ENCODE data around the gene CITED4.

The CITED4 gene

GRCh38 chr1:40838980-40839942, 22.9 kb downstream of the CITED4 start:
- TF ChIP-seq, protein P1, sequence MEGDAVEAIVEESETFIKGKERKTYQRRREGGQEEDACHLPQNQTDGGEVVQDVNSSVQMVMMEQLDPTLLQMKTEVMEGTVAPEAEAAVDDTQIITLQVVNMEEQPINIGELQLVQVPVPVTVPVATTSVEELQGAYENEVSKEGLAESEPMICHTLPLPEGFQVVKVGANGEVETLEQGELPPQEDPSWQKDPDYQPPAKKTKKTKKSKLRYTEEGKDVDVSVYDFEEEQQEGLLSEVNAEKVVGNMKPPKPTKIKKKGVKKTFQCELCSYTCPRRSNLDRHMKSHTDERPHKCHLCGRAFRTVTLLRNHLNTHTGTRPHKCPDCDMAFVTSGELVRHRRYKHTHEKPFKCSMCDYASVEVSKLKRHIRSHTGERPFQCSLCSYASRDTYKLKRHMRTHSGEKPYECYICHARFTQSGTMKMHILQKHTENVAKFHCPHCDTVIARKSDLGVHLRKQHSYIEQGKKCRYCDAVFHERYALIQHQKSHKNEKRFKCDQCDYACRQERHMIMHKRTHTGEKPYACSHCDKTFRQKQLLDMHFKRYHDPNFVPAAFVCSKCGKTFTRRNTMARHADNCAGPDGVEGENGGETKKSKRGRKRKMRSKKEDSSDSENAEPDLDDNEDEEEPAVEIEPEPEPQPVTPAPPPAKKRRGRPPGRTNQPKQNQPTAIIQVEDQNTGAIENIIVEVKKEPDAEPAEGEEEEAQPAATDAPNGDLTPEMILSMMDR (IDR thresholded peaks at IDR 0.05; ENCODE audit: low read depth, low read length, missing control alignments): no peak
- DNase-seq (ENCODE audit: low read depth): no peak
- H3K4me3 ChIP-seq (ENCODE audit: low read depth, low read length): no peak overlapping the region
- in situ Hi-C loops (cut with HindIII; ENCODE audit: low sequenced_read_pairs): no loop called here

GRCh38 chr1:40838045-40838979, 23.9 kb downstream of the CITED4 start:
- DNase-seq (ENCODE audit: low read depth): no peak
- in situ Hi-C loops (cut with HindIII; ENCODE audit: low sequenced_read_pairs): no loop called here
- no peak overlapping the region for H3K4me3 ChIP-seq (ENCODE audit: low read depth, low read length)
- TF ChIP-seq, protein P1 (IDR thresholded peaks at IDR 0.05; ENCODE audit: low read depth, low read length, missing control alignments): no peak

DNA sequence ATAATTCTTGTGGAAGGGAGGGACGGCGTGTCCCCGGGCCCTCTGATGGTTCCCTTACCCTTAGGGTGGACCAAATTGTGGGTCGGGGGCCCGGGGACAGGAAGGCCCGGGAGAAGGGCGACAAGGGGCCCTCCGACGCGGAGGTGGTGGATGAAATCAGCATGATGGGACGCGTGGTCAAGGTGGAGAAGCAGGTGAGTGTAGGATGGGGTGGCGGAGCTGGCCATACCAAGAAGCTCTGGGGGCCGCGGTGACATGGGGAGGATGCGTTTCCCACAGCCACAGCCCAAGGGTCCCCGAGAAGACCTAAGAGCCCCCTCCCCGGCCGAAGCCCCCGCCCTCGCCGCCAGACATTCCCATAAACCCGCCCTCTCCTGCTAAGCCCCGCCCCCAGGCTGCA, 24.6 kb downstream of the CITED4 start:
- H3K4me3 ChIP-seq (ENCODE audit: low read depth, low read length): no peak overlapping the region
- in situ Hi-C loops (cut with HindIII; ENCODE audit: low sequenced_read_pairs): no loop called here
- TF ChIP-seq, protein P1 (IDR thresholded peaks at IDR 0.05; ENCODE audit: low read depth, low read length, missing control alignments): no peak
- DNase-seq (ENCODE audit: low read depth): no peak

- TF ChIP-seq, protein P1 (IDR thresholded peaks at IDR 0.05; ENCODE audit: low read depth, low read length, missing control alignments): no peak
- H3K4me3 ChIP-seq (ENCODE audit: low read depth, low read length): no peak overlapping the region
- no peak for DNase-seq (ENCODE audit: low read depth)
- in situ Hi-C loops (cut with HindIII; ENCODE audit: low sequenced_read_pairs): no loop called here
Observed at GRCh38 chr1:40836283-40836682, 25.9 kb downstream of the CITED4 start.

DNA sequence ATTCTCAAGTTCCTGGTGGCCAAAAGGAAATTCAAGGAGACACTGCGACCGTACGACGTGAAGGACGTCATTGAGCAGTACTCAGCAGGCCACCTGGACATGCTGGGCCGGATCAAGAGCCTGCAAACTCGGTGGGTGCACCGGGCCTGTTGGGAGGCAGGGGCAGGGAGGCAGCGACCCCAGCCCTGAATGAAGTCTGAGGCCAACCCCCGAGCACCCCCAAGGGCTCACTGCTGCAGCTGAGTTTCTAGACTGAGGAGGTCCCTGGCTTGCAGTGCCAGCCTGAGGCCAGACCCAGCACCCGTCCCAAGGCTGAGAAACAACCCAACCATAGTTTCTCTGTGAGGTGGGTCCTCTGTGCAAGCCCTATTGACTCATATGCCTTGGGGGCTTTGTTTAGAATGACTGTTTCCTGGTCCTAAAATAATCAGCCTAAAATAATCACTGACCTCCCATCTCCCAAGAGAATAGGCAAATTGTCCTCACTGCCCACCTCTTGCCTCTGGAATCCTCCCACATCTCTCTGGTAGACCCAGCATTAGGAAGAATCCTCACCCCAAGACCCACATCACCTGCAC, 27.1 kb downstream of the CITED4 start:
- TF ChIP-seq, protein P1 (IDR thresholded peaks at IDR 0.05; ENCODE audit: low read depth, low read length, missing control alignments): no peak
- no peak for DNase-seq (ENCODE audit: low read depth)
- H3K4me3 ChIP-seq (ENCODE audit: low read depth, low read length): no peak overlapping the region
- in situ Hi-C loops (cut with HindIII; ENCODE audit: low sequenced_read_pairs): no loop called here

- TF ChIP-seq, protein P1 (IDR thresholded peaks at IDR 0.05; ENCODE audit: low read depth, low read length, missing control alignments): no peak
- H3K4me3 ChIP-seq (ENCODE audit: low read depth, low read length): no peak overlapping the region
- in situ Hi-C loops (cut with HindIII; ENCODE audit: low sequenced_read_pairs): no loop called here
- DNase-seq (ENCODE audit: low read depth): no peak
Observed at GRCh38 chr1:40833979-40834378, 28.2 kb downstream of the CITED4 start.
